ENCODE results near the gene TPD52L3.

TPD52L3 gene

DNA sequence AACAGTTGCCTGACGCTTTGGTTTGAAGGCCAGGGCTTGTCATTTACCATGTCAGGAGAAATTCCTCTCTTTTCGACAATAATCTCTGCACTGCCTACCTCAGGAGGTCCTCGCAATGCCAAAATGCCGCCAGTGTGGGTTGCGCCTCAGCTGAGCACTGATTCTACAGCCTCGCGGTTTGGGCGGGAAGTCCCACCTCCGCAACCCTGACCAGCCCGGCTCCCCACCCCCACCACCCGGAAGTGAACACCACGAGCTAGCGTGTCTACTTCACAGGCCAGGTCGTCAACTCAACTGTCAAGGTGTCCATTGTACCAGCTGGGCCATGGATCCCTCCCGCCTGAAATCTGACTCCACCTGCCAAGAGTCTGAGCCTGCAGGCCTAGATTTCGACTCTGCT, at the start of gene TPD52L3:
TPD52L3 (plus strand) TSS at position 273 of the 400 bp plus-strand sequence. CDS start 221 bp downstream, outside the sequence.
- DNase-seq = no peak

GRCh38 chr9:6301858-6302257, 26.3 kb upstream of the TPD52L3 start:
- no peak for DNase-seq

GRCh38 chr9:6302417-6302816, 25.8 kb upstream of the TPD52L3 start:
- DNase-seq = no peak

DNA sequence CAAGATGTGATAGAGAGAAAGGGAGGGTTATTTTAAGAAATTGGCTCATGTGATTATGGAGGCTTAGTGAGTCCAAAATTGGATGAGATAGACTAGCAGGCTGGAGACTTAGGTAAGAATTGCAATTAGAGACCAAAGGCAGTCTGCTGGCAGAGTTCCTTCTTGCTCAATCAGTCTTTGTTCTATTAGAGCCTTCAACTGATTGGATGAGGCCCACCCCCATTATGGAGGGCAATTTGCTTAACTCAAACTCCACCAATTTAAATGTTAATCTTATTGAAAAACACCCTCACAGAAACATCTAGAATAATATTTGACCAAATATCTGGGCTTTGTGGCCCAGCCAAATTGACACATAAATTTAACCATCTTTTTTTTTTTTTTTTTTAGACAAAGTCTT, 23.9 kb upstream of the TPD52L3 start:
- DNase-seq = no peak

DNA sequence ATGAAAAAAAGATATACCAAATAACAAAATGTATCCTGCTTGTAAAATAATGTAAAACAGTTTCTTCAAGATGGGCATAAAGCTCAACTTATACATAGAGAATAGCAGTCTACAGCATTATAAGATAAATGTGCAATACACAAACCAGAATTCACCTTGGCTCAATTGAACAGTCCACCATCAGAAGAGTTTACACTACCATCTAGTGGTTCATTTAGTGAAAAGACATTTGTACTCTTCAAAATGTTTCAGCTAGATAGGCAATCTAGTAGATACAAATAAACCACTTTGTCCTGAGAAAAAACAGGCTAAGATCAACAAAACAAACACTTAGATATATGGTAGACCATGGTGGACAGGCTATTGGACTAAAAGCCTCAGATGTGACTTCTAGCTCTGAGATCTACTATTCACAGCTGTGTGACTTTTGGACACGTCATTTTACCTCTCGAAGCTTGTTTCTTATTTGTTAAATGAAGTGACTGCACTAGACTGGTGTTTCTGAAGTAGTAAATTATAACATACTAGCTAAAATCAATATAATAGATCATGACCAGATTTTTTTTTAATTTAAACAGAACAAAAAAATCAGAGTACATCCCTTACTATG, 22.1 kb upstream of the TPD52L3 start:
- peak; percentile 3 for DNase-seq

DNA sequence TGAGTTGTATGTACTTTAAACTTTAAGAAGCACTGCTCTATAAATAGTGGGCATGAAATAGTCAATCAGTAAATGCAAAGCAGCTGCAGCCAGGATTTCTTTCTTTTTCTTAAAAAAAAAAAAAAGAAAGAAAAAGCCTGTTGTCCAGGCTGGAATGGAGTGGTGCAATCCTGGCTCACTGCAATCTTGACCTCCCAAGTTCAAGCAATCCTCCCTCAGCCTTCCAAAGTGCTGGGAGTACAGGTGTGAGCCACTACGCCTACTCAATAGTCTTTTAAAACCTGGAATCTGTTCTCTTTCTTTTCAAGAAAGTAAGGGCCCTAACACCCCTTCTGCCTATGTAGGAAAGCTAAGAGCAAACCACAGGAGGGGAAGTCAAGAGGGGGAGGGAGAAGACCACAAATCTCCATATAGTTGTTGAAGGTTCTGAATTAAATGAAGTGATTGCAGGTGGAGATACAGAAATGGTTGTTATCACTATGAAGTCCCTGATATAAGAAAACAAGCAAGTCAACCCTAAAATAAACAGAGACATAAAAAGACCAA, 20.6 kb upstream of the TPD52L3 start:
- DNase-seq = no peak

GRCh38 chr9:6330958-6331634, 2.9 kb downstream of the TPD52L3 start:
- no peak for DNase-seq

GRCh38 chr9:6334305-6334704, 6.1 kb downstream of the TPD52L3 start:
- no peak for DNase-seq

GRCh38 chr9:6348766-6349165, 20.6 kb downstream of the TPD52L3 start:
- DNase-seq = no peak

DNA sequence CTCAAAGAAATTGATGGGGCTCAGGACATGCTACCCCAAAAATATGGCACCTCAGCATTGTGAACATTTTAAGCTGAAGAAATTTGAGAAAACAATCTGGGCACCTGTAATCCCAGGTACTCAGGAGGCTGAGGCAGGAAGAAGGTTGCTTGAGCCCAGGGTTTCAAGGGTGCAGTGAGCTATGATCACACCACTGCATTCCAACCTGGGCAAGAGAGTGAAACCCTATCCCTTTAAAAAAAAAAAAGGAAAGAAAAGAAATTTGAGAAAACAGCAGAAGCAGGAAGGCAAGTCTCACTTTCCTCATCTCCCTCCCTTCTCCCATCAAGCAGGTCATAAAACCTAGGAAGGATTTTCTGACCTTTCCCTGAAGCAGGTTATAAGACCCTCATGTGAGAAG, 23.6 kb downstream of the TPD52L3 start:
- DNase-seq = no peak

- no peak for DNase-seq
Observed at GRCh38 chr9:6354072-6354686, 26.0 kb downstream of the TPD52L3 start.

DNA sequence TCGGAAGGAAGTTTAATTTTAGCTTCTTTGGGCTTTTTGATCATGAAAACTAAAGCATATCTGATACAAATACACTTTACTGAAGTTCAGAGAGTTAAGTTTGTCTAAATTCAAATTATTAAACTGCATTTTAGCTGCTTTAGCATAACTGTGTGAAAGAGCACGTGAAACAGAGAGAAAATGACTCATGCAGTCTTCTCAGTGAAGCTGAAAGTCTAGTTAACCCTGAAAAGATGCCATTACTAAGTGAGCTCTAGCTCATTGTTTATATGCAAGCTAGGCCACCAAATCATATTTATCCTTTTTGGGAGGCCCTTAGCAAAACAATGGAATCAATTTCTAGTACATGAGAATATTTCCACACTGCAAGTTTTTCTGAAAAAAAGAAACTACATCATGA, 27.6 kb downstream of the TPD52L3 start:
- DNase-seq = no peak

DNA sequence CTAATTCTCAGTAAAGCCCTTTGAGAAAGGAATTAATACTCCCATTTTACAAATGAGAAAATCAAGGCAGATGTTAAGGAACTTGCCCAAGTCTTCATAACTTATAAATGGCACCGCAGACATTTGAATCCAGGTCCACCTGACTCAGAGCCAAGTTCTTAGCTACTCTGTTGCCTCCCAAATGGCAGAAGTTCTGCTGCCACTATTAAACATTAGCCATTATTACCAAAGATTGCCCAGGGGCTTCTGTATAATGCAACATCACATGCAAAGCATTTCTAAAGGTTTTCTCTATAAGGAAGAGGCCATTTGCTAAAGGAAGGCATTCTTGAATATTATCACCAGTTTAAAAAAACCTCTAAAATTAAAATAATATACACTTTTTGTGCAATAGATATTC, 28.3 kb downstream of the TPD52L3 start:
- DNase-seq = no peak

GRCh38 chr9:6356904-6357303, 28.7 kb downstream of the TPD52L3 start:
- no peak for DNase-seq

- DNase-seq = no peak
Observed at GRCh38 chr9:6367128-6367890, 39.1 kb downstream of the TPD52L3 start.

- DNase-seq = no peak
Observed at GRCh38 chr9:6368831-6369230, 40.7 kb downstream of the TPD52L3 start.

Data from NCI-H2171 (cell line).